Activated CD4-positive, alpha-beta T cell treated with anti-CD3 and anti-CD28 coated beads for 4 hours (primary cell): ENCODE measurements around the gene PCNX2.

Source experiments
- DNase-seq, 2 donors: peaks; one replicate each; pipeline ENCODE4 v3.0.0-alpha.2; 2020

Gene PCNX2

GRCh38 chr1:232979558-232979957 lies 316.0 kb downstream of the PCNX2 start:
- no peak for DNase-seq

GRCh38 chr1:232978815-232979214 lies 316.7 kb downstream of the PCNX2 start:
- DNase-seq = no peak

GRCh38 chr1:232978091-232978634 lies 317.4 kb downstream of the PCNX2 start:
- DNase-seq = no peak

DNA sequence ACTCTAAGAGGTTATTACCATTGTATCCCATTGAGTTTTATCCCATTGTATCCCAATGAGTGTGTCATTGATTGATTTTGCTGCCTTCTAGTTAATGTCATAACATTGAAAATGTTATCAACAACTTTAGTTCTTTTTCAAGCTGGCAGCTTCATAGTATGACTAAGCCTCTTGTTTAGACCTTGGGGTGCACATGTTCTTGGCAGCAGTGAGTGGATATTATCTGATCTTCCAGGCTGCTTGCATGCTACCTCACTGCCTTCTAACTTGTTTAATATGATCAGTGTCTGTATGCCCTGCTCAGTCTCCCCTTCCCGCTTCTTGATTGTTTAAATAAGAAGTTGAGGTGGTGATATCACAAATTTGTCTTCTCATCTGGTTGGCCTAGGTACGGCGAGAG lies 320.6 kb downstream of the PCNX2 start:
- no peak for DNase-seq

- DNase-seq = no peak
Measured at GRCh38 chr1:232973652-232974611, 321.6 kb downstream of the PCNX2 start.

- DNase-seq = no peak
Measured at GRCh38 chr1:232970508-232970907, 325.0 kb downstream of the PCNX2 start.

DNA sequence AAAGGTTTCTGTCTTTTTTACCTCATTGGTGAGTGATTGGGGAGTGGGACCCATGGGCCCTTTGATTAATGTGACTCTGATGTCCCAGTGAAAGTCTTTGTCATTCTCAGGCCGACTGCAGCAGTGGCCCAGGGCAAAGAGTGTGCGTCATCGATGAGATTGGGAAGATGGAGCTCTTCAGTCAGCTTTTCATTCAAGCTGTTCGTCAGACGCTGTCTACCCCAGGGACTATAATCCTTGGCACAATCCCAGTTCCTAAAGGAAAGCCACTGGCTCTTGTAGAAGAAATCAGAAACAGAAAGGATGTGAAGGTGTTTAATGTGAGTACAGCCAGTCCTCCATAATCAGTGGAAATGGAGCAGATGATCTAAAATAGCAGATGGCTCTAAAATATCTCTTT lies 325.7 kb downstream of the PCNX2 start:
- DNase-seq = no peak

GRCh38 chr1:232968965-232969364 lies 326.6 kb downstream of the PCNX2 start:
- no peak for DNase-seq

- no peak for DNase-seq
Measured at GRCh38 chr1:232968391-232968790, 327.1 kb downstream of the PCNX2 start.

- no peak for DNase-seq
Measured at GRCh38 chr1:232966663-232967062, 328.9 kb downstream of the PCNX2 start.

- DNase-seq = no peak
Measured at GRCh38 chr1:232965912-232966217, 329.7 kb downstream of the PCNX2 start.

GRCh38 chr1:232965124-232965911 lies 330.2 kb downstream of the PCNX2 start:
- DNase-seq = no peak

DNA sequence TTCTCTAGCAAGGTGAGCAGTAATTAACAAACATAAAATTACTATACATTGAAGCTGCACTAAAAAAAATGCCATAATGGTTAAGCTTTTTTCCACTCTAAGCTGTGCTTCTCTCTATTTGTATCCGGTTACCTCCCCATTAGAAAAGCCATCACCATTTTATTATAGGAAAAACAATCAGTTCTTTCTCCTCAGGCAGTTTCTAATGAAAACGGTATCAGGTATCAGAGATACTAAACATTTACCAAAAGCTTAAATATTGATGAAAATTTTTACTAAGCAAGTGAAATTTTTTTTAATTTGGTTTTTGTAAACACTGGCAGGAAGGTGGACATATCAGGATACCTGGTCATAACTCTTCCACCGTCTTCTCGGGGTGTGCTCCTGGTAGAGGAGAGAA lies 330.9 kb downstream of the PCNX2 start:
- DNase-seq = no peak

DNA sequence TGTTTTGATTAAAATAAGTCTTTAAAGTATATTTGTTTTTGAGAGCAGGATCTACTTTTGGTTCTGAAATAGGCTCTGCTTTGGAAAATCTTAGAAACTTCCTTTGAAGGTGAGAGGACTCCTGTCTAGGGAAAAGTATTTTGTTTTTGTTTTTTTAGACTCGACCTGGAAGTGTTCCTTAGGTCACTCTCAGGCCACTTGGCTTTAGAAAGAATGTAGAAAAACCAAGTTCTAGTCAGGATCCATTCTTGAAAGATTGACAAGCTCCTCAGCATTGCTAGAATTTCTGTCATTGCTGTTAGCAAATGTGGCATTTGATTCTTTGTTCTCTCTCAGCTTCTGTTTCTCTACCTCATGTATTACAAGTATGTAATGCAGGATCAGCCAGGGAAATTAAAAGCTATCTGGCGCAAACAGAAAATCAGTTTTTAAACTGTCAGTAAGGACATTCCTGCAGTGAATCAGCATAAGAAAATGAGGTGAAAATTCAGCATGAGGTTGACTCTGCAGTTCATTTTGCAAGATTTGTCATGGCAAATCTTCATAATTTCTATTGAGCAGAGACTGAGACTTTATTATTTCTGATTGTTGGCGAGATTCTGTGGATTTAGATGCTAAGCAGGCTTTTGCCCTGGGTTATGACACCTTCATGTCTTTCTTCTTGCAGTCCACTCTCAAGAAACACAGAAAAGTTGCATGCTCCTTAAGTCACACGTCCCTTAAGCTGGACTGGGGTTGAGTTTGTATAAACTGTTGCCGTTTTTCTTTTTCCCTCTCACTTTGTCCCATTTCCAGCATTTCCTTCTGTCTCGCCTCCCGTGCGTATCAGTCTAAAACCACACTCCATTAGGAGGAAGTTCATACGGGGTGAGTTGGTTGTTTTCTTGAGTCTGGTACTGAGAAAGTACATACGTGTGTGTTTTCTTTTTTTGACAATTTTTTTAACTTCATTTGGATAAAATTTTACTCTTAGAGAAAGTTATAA lies 332.5 kb downstream of the PCNX2 start:
- DNase-seq = no peak

DNA sequence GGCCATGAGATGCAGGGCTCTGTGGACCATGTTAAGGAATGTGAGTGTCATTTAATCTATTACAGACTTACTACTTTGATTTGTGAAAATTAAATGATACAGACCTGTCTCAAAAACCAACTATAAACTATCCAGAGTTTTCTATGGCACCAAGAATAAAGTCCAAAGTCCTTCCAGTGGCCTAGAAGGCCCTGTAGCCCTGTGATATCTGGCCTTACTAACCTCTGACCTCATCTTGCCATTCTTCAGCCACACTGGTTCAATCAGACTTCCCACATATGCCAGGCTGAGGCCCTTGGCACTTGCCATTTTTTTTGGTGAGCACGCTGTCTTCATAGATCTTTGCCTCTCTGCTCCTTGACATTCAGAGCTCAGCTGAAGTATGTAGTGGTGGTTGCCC lies 337.5 kb downstream of the PCNX2 start:
- DNase-seq = no peak

DNA sequence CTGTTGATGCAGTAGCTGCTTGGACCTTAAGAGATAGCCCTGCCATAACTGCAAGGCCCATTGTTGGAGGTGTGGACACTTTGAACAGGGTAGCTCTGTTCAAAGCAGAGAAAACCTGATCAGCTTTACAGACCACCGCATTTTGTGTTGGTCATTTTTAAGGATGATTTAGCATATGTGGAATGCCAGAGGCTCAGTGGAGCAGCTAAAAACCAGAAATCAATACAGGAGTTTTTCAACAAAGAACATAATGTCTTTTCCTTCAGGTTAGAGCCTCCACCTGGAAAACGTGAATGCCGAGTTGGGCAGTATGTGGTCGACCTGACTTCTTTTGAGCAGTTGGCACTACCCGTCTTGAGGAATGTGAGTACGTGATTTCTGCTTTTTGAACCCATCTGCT lies 339.4 kb downstream of the PCNX2 start:
- no peak for DNase-seq

DNA sequence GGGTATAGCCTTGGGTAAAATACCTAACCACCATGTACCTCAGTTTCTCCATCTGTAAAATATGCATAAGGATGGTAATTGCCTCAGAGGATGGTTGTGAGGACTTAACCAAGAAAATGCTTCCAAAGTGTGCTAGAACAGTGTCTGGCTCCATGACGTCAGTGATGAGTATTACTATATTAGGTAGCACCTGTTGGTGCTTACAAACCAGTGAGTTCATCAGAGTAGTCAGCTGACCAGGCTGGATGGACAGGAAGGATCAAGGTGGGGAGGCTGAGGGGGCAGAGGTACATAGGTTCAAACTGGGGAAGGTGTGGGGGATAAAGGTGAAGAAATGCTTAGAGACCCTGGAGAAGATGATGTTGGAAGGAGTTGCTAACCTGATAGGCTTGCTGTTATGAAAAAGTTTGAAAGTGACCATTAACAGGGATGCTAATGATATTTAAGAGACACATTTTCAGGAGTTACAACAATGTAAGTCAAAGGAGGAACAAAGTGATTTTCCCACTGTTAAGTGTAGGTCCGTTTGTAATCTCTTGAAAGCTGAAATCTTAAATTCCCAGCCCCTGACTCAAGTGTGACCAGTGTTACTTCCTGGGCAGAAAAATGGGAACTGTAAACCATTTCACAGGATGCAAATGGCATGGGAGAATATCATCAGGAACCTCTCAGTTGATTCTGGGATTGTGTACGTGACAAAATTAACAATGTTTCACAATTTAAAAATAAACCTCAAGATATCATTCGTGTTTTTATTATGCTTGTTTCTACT lies 340.7 kb downstream of the PCNX2 start:
- DNase-seq = no peak

DNA sequence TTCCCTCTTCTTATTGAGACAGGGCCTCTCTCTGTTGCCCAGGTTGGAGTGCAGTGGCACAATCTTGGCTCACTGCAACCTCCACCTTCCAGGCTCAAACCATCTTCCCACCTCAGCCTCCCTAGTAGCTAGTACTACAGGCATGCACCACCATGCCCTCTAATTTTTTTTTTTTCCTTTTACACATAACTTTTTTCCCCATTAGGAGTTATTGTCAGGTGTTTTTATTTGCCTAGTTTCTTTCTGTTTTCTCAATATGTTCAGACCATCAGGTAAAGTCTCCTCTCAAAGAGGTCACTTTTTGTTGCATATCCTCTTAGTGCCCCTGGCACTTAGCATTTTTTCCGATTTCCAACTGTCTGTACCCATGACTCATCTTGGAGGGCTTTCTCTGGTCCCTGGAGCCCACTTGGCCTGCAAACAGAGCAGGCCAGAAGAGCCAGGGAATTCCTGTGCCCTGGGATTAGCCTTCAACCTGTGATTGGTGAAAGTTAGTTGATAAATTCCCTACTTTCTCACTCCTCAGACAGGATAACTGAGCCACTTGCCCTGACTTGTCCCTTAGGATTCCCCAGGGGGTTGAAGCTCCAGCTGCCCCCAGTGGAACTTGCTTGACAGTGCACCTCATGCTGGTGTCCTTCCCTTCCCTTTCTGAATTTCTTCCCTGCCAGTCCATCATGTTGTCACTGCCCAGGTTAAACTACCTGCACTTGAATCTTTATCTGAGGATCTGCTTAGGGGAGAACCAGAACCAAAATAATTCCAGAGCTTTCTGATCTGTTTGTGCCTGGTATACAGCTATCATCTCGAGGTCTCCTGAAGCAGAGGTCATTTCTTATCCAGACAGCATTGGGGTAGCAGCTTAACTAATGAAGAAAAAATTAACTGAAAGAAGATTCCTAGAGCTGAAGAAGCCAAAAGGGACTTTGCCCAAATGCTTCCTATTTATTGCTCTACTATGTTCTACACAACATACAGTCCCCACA lies 342.7 kb downstream of the PCNX2 start:
- peak in 1 of 2 donors; percentile 30 for DNase-seq

GRCh38 chr1:232951605-232952004 lies 343.9 kb downstream of the PCNX2 start:
- no peak for DNase-seq

DNA sequence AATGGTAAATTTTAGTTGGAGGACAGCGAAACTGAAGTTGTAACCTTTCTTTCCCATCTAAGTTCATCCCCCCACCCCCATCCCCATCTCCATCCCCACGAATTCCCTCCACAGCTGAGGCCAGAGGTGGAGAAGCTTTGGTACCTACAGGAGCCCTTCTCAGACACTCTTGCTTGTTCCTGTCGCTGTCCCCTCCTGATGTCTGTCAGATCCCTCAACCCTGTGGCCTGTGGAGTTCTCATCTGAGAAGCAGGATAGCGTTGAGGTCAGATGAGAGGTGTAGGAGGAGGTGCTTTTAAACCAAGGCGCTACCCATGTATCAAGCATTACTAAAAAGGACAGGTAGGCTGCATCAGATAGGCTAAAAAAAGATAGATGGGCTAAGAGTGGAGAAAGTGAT lies 344.3 kb downstream of the PCNX2 start:
- DNase-seq = peak; percentile 9 to 11
